Cerebellar nuclear complex (tissue), 1 donor: ENCODE results near the gene FLRT3.

Experiments
- DNase-seq, 2 experiments: peaks; one replicate each; lab custom pipeline; 2025; lab: John Stamatoyannopoulos, UW

Gene FLRT3

DNA sequence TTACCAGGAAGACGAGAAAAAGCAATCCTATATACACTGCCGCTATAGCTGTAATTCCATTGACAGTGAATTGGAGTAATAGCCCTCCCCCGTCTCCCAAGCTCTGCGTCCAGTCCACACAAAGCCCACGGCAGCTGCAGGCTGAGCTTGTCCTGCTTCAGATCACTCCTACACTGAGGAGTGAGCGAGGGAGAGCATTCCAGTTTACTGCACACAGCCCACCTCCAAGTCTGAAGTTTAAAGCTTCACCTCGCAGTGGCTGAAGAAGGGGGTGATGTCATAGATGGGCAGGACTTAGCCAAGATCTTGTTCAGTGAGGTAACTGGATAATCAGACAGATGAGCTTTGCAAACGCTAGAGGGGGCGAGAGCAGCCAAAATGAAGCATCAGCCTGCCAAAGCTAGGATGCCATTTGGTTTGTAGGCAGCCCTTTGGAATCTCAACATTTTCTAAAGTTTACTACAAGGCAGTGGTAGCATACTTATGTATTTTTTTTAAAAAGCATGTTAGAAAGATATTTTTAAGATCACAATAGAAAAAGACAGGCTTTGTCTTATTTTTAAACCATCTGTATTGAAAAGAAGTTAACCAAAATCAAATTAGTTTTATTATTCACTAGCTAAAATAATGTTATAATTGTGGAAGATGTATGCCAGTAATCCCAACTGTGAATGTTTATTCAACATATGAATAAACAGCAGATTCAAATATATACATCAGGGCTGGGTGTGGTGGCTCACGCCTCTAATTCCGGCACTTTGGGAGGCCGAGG, at the start of gene FLRT3:
Gene FLRT3 (minus strand): TSS at position 213 of the 772 bp plus-strand sequence. CDS start 10,106 bp downstream, outside the sequence.
- peak; percentile 95 to 97 for DNase-seq

DNA sequence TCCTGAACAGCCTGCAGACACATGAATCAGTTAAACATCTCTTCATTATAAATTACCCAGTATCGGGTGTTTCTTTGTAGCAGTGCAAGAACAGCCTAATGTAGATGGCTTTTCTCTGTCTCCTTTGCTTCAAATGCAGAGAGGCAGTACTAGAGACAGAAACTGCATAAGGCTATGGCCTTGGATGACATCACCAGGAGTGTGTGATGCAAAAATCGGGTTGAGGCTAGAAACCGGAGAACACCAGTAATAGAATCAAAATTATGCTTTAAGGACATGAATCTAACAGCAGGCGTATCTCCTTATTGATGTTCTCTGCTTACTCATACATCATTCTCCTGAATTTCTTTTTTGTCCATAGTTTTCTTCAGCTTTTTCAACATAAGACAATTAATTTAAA, 49.3 kb upstream of the FLRT3 start:
- no peak for DNase-seq

DNA sequence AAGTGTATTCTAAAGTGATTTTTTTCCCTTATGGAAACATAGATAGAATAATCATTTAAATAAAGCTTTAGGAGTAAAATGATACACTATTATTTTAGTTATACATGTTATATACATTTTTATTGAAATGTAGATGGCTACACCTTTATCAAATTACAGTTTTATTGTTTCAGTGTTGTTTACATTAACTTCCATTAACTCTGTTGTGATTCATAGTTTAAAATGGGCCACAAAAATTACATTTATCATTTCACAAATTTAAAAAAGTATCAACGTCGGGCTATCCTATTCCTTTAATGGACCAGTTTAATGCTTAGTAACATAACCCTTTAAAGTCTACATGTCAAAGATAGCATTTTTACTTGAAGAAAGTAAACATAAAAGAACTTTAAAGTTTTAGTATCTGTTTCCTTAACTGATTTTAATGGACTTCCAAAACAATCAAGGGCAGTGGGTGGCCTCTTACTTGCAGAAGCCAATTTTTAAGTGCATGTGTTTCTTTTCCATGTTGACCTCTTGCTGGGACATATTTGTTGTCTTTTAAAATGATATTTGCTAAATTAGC, 47.8 kb upstream of the FLRT3 start:
- no peak for DNase-seq

DNA sequence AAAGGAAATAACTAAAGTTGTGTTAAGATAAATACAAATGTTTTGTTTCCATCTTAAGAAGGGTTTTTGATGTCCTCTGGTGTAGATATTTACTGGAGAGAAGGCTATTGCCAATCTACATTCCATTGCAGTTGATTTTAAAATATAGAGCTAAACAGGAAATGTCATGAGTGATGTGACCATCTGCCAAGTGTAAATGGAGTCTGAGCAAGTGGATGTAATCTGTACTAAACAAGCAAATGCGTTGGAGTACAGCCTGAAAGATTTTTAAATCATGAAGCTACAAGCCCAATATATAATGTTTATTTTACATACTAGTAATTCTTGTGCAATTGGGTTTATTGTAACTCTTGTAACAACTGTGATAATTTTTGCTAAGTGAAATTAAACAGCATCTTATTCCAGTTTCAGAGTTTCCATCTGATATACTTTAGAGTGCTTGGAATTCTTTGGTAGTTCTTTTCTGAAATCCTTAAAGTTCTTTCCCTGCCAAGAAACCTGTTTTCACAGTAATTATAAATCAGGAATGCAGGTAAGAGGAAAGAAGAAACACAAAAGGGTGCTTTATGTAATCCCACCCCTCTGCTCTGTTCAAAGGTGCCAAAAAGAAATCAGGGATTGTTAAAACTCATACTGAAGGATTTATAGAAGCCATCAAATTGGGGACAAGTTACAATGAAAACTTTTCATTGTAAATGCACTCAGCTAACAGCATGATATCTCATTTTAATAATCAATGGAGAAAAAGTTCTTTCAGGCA, 47.2 kb upstream of the FLRT3 start:
- DNase-seq = no peak

DNA sequence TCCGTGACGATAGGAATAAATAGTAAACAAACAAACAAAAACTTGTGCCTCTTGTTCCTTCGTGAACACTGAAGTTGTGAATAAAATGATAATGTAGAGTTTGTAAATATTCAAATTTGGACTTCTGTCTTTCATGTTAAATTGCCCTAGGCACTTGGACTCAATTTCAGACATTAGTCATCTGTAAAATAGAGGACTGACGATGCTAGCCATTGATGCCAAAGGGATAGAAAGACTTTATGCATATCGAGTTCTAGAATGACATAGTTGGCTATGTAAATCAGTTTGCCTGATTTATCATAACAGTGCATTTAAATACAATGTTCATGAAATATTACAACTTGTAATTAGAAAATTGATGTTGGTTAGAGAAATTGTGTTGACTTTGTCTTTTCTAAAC, 45.9 kb upstream of the FLRT3 start:
- DNase-seq = no peak

DNA sequence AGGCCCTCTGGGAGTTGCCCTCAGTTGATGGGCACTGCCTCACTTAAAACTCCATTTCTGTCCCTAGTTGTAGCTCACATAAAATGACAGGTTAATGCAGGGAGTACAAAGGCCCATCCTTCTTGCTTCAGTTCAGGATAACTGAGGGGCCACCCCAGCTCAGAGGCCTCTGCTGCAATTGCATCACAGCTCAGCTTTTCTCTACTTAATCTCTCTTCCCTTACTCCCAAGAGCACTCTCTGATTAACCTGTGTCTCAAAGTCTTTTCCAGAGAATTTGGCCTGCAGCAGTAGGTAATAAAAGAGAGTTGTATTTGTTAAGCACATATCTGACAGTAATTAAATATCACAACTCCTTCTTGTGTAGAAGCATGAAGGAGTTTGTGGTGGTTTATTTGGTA, 40.9 kb upstream of the FLRT3 start:
- DNase-seq = no peak

DNA sequence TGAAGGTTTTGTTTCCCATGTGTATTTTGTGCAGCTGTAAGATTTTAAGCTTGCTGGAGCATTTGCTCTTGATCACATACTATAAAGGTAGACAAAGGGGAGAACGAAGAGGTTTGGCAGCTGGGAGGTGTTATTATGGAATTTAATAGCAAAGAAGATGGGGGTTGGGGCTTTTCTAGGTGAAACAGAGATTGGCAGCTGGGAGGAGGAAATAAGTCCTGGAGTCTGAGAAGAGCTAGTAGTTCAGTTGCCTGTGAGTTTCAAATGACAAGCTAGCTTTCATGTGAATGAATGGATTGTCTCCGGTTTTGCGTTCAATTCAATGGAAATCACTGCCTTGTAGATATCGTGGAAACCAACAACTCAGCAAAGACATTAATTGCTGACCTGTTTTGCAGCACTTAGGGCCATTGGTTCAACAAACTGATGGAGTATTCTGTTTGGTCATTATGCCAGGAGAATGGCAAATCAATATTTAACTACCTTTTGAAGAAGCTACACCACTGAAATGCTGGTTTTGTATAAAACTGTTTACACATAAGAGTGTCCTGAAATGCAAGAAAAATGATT, 38.1 kb upstream of the FLRT3 start:
- DNase-seq = no peak

DNA sequence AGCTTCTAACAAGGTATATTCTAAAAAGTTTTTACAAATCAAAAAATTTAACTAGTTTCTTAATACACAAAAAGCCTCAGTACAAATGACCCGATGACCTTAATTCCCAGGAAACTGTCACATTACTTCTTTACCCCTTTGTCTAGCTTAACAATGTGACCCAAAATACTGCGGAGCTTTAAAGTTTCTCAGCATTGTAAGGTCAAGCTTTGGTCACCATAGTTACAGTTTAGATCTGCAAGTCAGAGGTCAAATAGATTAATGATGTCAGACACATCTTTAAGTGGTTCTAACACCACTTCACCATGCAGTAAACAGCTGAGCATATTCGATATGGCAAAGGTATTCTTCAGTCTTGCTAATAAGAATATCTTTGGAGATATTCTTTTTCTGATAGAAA, 36.8 kb upstream of the FLRT3 start:
- DNase-seq = no peak

DNA sequence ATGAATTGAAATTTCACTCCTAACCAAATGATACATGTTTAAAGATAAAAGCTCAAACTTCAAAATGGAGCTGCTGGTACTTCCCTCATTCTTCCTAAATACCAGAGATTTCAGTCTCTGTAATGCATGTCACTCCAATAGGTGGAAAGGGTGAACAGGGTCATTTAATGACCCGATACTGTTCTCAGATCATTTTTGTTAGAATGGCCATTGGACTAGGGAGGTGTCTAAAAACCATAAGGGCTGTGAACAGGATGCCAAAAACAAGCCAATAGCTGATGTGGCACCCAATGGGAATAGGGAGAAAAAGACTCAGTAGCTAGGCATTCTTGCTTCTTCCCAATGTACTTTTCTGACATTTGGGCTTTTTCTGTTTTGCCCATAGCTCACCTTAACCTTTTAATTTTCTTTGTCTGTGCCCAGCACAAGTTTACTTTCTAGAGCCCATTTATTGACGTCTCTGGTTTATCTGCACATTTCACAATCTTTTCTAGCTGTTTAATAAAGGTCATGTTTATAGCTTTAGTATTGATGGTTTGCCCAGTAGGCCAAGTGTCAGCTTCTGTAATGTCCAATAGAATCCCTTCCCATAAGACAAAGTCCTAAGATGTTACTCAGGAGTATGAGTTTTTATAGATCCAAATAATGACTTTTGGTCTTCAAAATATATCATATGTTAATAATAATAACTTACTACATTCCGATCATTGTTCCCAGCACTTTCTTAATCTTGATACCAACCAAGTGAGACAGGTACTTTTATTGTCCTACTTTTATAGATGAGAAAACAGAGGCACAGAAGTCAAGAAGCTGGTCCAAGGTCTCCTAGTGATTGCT, 24.3 kb upstream of the FLRT3 start:
- no peak for DNase-seq

DNA sequence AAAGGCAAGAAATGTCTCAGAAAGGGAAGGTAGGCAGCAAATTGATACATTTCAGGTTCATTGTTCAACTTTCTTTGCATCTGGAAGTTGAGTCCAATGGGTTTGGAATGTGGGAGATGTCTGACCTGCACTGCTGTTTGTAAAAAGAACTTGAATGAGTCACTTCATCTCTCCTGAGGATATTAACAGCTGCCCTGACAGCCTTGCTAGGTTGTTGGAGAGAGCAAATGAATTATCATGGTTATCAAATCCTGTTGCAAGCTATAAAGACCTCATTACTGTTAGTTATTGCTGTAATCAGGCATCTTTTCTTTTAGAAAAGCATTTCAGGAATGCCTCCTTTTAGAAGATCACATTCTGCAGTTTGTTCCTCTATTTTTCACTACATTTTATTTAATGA, 23.0 kb upstream of the FLRT3 start:
- DNase-seq = no peak

DNA sequence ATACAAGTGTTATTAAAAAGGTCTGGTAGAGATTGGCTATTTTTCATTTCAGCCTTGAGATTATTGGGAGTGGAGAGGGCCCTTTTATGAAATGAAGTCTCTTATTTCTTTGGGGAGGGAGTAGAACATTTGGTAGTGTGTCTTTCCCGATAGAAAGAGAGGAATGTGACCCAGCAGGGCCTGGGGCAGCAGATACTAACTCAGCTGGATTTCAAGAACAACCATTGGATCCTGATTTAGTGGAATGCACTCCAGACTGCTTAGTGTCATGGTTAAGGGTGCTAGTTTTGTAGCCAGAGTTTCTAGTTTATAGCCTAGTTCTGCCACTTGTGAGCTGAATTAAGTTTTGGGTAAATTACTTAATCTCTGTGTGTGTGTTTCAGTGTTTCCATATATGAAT, 18.4 kb upstream of the FLRT3 start:
- DNase-seq = no peak

DNA sequence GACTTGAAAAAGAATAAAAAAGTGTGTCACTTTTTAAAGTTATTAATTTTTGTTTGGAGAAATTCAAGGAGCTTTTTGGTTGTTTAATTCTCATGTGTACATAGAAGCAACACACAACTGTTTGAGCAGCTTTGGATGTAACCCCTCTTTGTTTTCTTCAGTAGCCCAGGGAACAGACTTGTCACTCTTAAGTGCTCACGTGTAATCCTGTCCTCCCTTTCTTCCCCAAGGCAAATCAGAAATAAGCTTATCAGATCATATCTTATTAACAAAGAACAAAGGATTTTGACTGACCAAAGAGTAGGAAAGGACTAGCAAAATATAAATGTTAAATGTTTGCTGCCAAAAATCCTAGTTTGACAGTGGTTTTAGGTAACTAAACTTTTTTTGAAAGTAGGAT, 7.3 kb upstream of the FLRT3 start:
- no peak for DNase-seq

DNA sequence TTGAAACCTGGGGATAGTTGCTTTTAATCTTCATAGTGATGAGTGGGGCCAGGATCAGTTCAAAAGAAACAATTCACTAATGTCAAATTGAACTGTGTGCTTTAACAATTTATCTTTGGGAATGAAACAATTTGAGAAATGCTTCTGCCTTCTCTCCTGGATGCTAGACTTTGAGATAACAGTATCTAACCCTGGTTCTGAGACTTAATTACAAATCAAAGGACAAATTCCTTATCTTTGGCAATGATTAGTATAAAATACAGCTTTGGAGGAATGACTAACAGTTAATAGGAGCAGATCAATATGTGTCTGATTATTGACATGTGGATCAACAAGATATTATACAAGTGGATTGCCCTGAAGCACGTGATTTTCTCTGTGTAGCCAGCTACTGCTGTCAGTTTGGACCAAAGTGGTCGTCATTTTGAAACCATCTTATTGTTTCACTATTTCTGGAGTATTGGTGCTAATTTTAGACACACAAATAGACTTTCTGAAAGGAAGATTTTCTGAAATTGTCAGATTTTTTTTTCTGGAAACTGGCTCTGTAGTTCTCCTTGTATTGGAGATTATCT, 6.2 kb upstream of the FLRT3 start:
- DNase-seq = no peak

DNA sequence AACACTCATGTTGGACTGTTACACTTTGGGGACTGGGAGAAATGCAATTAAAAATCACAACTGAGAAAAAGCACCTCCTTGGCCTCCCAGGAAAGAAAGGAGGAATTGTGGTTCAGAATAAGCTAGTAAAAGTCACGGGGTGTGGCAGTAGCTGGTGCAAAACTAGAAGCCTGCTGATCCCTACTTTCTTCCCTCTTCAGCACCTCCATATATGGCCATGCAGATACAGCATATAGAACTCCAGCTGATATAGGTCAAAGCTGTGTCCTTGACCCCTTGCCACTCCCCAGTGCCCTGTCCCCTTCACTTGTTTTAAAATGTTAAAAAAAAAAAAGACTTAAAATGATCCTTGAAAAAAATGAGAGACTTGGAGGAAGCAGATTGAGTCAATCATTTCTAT, 5.5 kb upstream of the FLRT3 start:
- DNase-seq = no peak

DNA sequence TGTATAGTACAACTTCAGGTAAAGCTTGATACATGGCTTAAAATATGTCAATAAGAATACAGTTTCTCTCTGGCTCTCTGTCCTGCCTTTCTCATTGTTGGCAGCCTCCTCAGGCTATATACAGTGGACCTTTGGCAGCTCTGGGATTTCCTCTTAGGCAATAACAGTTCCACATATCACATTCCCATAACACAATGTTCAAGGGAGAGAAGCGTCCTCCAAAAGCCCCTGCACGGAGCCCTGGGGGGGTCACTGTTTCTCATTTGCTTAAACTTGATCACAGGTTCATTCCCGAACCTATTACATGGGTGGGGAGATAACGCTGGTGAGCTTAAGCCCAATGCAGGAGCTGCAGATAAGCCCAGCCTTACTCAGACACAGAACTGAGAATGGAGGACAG, 4.4 kb upstream of the FLRT3 start:
- no peak for DNase-seq

DNA sequence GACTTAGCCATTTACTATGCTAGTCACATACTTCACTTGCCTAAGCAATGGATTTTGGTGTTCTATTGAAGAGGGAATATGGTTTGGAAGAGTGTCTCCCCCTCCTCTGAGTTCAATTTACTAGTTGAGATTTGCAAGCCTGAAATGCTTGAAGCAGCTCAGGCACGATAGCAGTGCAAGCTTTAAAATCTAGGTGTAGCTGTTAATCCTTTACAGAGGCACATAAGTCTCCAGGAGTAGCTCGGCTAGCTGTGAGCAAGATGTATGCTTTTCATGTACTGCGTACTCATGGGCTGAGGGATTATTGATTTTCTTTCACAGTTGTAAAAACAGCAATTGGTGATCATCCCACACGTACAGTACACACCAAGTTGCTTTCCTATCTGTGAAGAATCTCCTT, 726 bp downstream of the FLRT3 start:
- peak in 1 of 2 experiments; percentile 24 for DNase-seq

DNA sequence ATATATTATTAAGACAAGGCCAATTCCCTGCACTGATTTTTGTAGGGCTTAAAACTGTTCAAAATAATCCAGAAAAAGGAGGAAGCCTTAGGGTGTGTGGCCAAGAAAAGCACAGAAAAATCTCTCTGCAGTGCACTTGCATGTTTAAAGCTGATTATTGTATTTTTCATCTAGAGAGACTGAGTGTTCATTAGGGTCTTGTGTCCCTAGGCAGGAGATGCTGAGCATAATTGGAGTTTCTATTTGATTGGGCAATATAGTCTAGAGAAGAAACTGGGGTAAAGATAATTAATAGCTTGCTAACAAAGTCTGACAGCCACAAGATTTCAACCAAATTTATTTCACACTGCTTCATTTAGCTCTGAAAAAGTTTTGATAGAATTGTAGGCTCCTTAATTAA, 2.4 kb downstream of the FLRT3 start:
- DNase-seq = no peak

DNA sequence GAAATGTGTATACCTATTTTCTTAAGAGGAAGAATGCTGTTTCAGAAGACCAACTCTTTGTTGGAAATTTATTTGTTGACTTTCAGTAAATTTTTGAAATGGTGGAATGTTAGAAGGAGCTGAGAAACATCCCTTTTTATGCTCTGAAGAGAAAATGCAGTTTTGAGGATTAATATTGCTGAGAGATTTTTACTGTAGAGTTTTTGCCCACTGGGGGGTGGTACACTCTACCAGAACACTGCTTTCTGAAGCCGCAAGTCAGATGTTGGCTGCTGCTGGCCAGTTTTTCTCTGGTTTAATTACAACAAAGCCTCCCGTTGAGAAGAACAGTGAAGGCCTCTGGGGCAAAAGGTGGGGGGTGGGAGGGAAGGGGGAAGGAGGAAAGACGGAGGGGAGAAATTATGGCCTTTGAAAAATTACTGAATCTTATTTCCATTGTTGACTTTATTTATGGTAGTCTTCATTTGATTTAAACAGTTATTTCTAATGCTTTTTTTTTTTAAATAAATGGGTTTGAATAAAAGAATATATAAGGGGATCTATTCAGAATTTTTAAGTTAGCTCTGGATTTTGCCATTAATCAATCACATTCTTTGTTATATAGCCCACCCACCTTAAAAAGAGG, 3.0 kb downstream of the FLRT3 start:
- peak in 1 of 2 experiments; percentile 16 for DNase-seq

DNA sequence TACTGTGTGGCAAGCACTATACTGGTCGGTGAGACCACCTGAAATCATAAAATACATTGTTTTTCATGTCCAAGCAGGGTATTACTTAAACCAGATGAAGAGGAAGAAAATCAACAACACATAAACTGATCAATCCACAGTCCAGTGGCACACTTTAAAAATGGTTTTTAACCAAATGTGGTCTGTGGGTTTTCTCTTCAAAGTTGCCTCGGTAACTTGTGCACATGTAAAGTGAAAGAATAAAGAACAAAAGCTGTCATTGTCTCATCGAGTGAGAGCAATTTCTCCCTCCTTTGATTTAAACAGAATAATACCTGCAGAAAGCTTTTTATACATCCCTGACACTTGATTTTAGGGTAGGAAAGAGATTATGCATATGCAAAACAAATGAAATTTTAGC, 3.7 kb downstream of the FLRT3 start:
- no peak for DNase-seq

DNA sequence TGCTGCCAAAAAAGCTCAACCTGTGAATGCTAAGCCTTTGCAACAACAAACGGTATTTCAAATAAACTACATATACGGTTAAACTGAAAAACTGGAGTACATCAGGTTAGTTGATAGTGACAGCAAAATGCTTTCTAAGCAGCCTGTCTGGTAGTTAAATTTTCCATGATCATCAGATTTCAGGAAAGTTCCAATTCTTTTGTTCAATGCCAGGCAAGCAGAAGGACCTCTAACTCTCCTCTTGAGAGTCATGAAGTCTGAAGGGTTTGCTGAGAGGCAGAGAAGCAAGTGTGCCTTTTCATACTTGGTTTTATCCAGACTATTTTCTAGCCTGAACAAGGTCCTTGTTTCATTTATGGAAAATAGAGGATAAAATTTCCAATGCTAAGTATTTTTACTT, 4.5 kb downstream of the FLRT3 start:
- DNase-seq = peak in 1 of 2 experiments; percentile 14

DNA sequence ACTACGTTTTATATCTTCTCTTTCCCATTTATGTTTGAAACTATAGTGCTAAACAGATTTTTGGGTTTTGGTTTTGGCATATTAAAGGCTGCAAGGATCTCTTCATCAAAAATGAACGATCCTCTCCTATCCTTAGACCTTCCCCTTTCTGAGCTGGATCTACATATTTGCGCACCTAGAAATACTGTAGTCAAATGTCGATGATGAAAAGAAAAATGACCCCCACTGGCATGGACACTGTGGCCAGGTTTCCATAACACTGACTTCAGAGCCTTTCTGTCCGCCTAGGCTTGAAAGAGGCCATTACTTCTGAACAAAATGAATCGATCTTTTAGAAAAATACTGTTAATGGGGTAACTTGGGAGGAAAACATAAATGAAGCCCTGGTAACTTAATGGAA, 5.8 kb downstream of the FLRT3 start:
- peak; percentile 20 to 43 for DNase-seq
